Ishikawa (cell line): ENCODE measurements around the gene TTC38.

Source experiments
- CEBPB ChIP-seq: IDR thresholded peaks from 2 replicates; pipeline ENCODE4 v1.6.1; 2012
- CREB1 ChIP-seq: IDR thresholded peaks from 2 replicates; pipeline ENCODE4 v1.6.1; 2012; ENCODE audit warnings: low read depth
- EGR1 ChIP-seq: IDR thresholded peaks from 2 replicates; pipeline ENCODE4 v1.6.1; 2012
- EP300 ChIP-seq: IDR thresholded peaks from 2 replicates; pipeline ENCODE4 v1.6.1; 2012; ENCODE audit warnings: borderline replicate concordance
- FOXM1 ChIP-seq: IDR thresholded peaks from 2 replicates; pipeline ENCODE4 v1.6.1; 2012; ENCODE audit warnings: low read depth, borderline replicate concordance
- MAX ChIP-seq: IDR thresholded peaks from 2 replicates; pipeline ENCODE4 v1.6.1; 2012
- NFIC ChIP-seq: IDR thresholded peaks from 2 replicates; pipeline ENCODE4 v1.6.1; 2012
- RAD21 ChIP-seq: IDR thresholded peaks from 2 replicates; pipeline ENCODE4 v1.6.1; 2012; ENCODE audit warnings: low read depth
- REST ChIP-seq: IDR thresholded peaks from 2 replicates; pipeline ENCODE4 v1.6.1; 2012; ENCODE audit warnings: low read depth, mild to moderate bottlenecking
- TAF1 ChIP-seq: IDR thresholded peaks from 2 replicates; pipeline ENCODE4 v1.6.1; 2012; ENCODE audit warnings: low read depth, mild to moderate bottlenecking
- TCF12 ChIP-seq: IDR thresholded peaks from 2 replicates; pipeline ENCODE4 v1.6.1; 2012; ENCODE audit warnings: low read depth
- TEAD4 ChIP-seq: IDR thresholded peaks from 2 replicates; pipeline ENCODE4 v1.6.1; 2012
- USF1 ChIP-seq: IDR thresholded peaks from 2 replicates; pipeline ENCODE4 v1.6.1; 2012
- YY1 ChIP-seq: IDR thresholded peaks from 2 replicates; pipeline ENCODE4 v1.6.1; 2012; ENCODE audit warnings: low read depth
- ZBTB7A ChIP-seq: IDR thresholded peaks from 2 replicates; pipeline ENCODE4 v1.6.1; 2012; ENCODE audit warnings: low read depth

TTC38 gene

GRCh38 chr22:46269564-46269963 is 1.8 kb downstream of the TTC38 start:
- TF ChIP-seq MAX (no peak), USF1 (no peak), ZBTB7A (no peak), CREB1 (no peak), TEAD4 (no peak), TCF12 (no peak), REST (no peak), EP300 (no peak), EGR1 (no peak)

GRCh38 chr22:46272196-46272595 is 4.4 kb downstream of the TTC38 start:
- TF ChIP-seq EP300 (no peak), TEAD4 (no peak), EGR1 (no peak), CREB1 (no peak), TCF12 (no peak), FOXM1 (no peak), YY1 (no peak), REST (no peak), USF1 (no peak), MAX (no peak), TAF1 (no peak), ZBTB7A (no peak), RAD21 (no peak)

- TF ChIP-seq MAX = no peak
- TF ChIP-seq REST = no peak
- no peak for TF ChIP-seq YY1
- no peak for TF ChIP-seq TEAD4
- no peak for TF ChIP-seq TCF12
- TF ChIP-seq EGR1 = no peak
- no peak for TF ChIP-seq EP300
- no peak for TF ChIP-seq NFIC
- TF ChIP-seq ZBTB7A = no peak
- no peak for TF ChIP-seq USF1
- TF ChIP-seq CREB1 = no peak
- no peak for TF ChIP-seq FOXM1
- TF ChIP-seq TAF1 = no peak
- TF ChIP-seq CEBPB = no peak
- no peak for TF ChIP-seq RAD21
Observed at GRCh38 chr22:46272762-46273431, 5.1 kb downstream of the TTC38 start.
